Stimulated activated CD4-positive, alpha-beta T cell treated with anti-CD3 and anti-CD28 coated beads, Interleukin-4, amount 100 ng/mL, for 24 hours (primary cell): ENCODE results near the gene DNMT3A.

Experiments used
- DNase-seq: peaks from one replicate; pipeline ENCODE4 v3.0.0-alpha.2; 2020

Gene DNMT3A

GRCh38 chr2:25342372-25343186 lies 854 bp upstream of the DNMT3A start:
- peak; percentile 80 for DNase-seq

- no peak for DNase-seq
Observed at GRCh38 chr2:25341011-25341727, 556 bp downstream of the DNMT3A start.

- DNase-seq = no peak
Observed at GRCh38 chr2:25340181-25340921, 1.4 kb downstream of the DNMT3A start.

GRCh38 chr2:25339791-25340180 lies 1.9 kb downstream of the DNMT3A start:
- DNase-seq = no peak

- no peak for DNase-seq
Observed at GRCh38 chr2:25339211-25339674, 2.5 kb downstream of the DNMT3A start.

- no peak for DNase-seq
Observed at GRCh38 chr2:25338401-25338800, 3.3 kb downstream of the DNMT3A start.

- no peak for DNase-seq
Observed at GRCh38 chr2:25337891-25338290, 3.8 kb downstream of the DNMT3A start.

- peak; percentile 18 for DNase-seq
Observed at GRCh38 chr2:25337276-25337675, 4.4 kb downstream of the DNMT3A start.

GRCh38 chr2:25336383-25336841 lies 5.3 kb downstream of the DNMT3A start:
- no peak for DNase-seq

GRCh38 chr2:25335971-25336370 lies 5.8 kb downstream of the DNMT3A start:
- DNase-seq = no peak

- no peak for DNase-seq
Observed at GRCh38 chr2:25335204-25335603, 6.5 kb downstream of the DNMT3A start.

- DNase-seq = no peak
Observed at GRCh38 chr2:25334482-25334881, 7.2 kb downstream of the DNMT3A start.

GRCh38 chr2:25333981-25334380 lies 7.7 kb downstream of the DNMT3A start:
- no peak for DNase-seq

GRCh38 chr2:25332571-25332970 lies 9.2 kb downstream of the DNMT3A start:
- DNase-seq = no peak

GRCh38 chr2:25331686-25332365 lies 9.9 kb downstream of the DNMT3A start:
- peak; percentile 75 for DNase-seq

GRCh38 chr2:25330937-25331336 lies 10.8 kb downstream of the DNMT3A start:
- DNase-seq = no peak

- no peak for DNase-seq
Observed at GRCh38 chr2:25330273-25330672, 11.5 kb downstream of the DNMT3A start.

GRCh38 chr2:25328152-25329085 lies 13.3 kb downstream of the DNMT3A start:
- no peak for DNase-seq

GRCh38 chr2:25326326-25327013 lies 15.3 kb downstream of the DNMT3A start:
- DNase-seq = no peak

GRCh38 chr2:25324905-25325592 lies 16.7 kb downstream of the DNMT3A start:
- peak; percentile 47 for DNase-seq
